ENCODE data around the gene FRMD3. TPM values are rescaled to one million over a fixed set of nuclear protein-coding genes. Genes with fewer than 3 reads are reported as not detected.

The FRMD3 gene
- total and polyA plus RNA-seq, 10 donors = 0.82 to 45.8 (median 18.9) TPM

- intact Hi-C loops (cut with DNase I; ENCODE audit: low total_unique reads) = no loop called here
- peaks cover 0 to 13% (median 0%) of the 10 kb centered on the region in 6 donors for H3K4me1 ChIP-seq
- WGBS, 5 donors = 89 to 98% (median 95%) methylated on average over 5 of the region's 5 CpGs
- TF ChIP-seq POLR2AphosphoS5 (IDR thresholded peaks at IDR 0.05) = no peak
- H3K9me3 ChIP-seq = no peaks in the 10 kb centered on the region
- H3K27me3 ChIP-seq (replicated peaks in 1 of 7) = no peaks in the 10 kb centered on the region
- no peak overlapping the region for H3K27ac ChIP-seq
- H3K4me3 ChIP-seq = no peak overlapping the region
- H3K36me3 ChIP-seq = peaks cover 0 to 15% (median 0%) of the 10 kb centered on the region in 6 donors
- DNase-seq = no peak
These were observed 263.4 kb downstream of the FRMD3 start for GRCh38 chr9:83274787-83275186.

GRCh38 chr9:83271665-83272071 is 266.5 kb downstream of the FRMD3 start:
- no peak for TF ChIP-seq POLR2AphosphoS5 (IDR thresholded peaks at IDR 0.05)
- Histone ChIP-seq H3K4me3 (no peak overlapping the region), H3K9me3 (no peaks in the 10 kb centered on the region), H3K27me3 (replicated peaks in 1 of 7) (no peaks in the 10 kb centered on the region), H3K27ac (no peak overlapping the region), H3K36me3 (peaks cover 0 to 15% (median 0%) of the 10 kb centered on the region in 6 donors), H3K4me1 (peaks cover 0 to 21% (median under 1%) of the 10 kb centered on the region in 6 donors)
- 42 to 69% (median 59%) methylated on average over 2 of the region's 2 CpGs for WGBS, 5 donors
- DNase-seq = no peak
- intact Hi-C loops (cut with DNase I; ENCODE audit: low total_unique reads) = no loop called here

- Histone ChIP-seq H3K36me3 (peaks cover 0 to 13% (median 0%) of the 10 kb centered on the region in 6 donors), H3K27ac (no peak overlapping the region), H3K4me3 (no peak overlapping the region), H3K27me3 (replicated peaks in 1 of 7) (no peaks in the 10 kb centered on the region), H3K9me3 (no peaks in the 10 kb centered on the region), H3K4me1 (peaks cover 0 to 25% (median 8%) of the 10 kb centered on the region in 6 donors)
- no peak for DNase-seq
- 41 to 78% (median 73%) methylated on average over 3 of the region's 3 CpGs for WGBS, 5 donors
- intact Hi-C loops (cut with DNase I; ENCODE audit: low total_unique reads) = no loop called here
- TF ChIP-seq CTCF (IDR thresholded peaks at IDR 0.05 in 8 of 11, conservative IDR thresholded peaks at IDR 0.05 in 3 of 11) = no peak
These were observed 268.1 kb downstream of the FRMD3 start for GRCh38 chr9:83270116-83270515.

- H3K27ac ChIP-seq = peak overlapping the region in 1 of 8 donors; percentile 25
- TF ChIP-seq CTCF (IDR thresholded peaks at IDR 0.05 in 8 of 11, conservative IDR thresholded peaks at IDR 0.05 in 3 of 11) = no peak
- TF ChIP-seq POLR2A (IDR thresholded peaks at IDR 0.05) = no peak
- TF ChIP-seq POLR2AphosphoS5 (IDR thresholded peaks at IDR 0.05) = no peak
- DNase-seq = no peak
These were observed 270.5 kb downstream of the FRMD3 start for GRCh38 chr9:83267741-83268140.

GRCh38 chr9:83266666-83267496 is 271.3 kb downstream of the FRMD3 start:
- Histone ChIP-seq H3K27me3 (replicated peaks in 1 of 7) (no peaks in the 10 kb centered on the region), H3K9me3 (no peaks in the 10 kb centered on the region), H3K4me1 (peaks cover 0 to 25% (median 11%) of the 10 kb centered on the region in 6 donors), H3K27ac (peak overlapping the region in 5 of 8 donors; percentile 25 to 54 (median 43)), H3K4me3 (no peak overlapping the region), H3K36me3 (no peaks in the 10 kb centered on the region)
- intact Hi-C loops (cut with DNase I; ENCODE audit: low total_unique reads) = no loop called here
- DNase-seq = no peak
- WGBS, 5 donors = 58 to 73% (median 62%) methylated on average over 11 of the region's 11 CpGs
- TF ChIP-seq POLR2A (IDR thresholded peaks at IDR 0.05) (no peak), POLR2AphosphoS5 (IDR thresholded peaks at IDR 0.05) (peak in 2 of 3 donors; percentile 45 to 56)

More at GRCh38 chr9:83267741-83268140, 270.5 kb downstream of the FRMD3 start:
- no peak overlapping the region for H3K4me3 ChIP-seq
- H3K36me3 ChIP-seq = no peaks in the 10 kb centered on the region
- H3K9me3 ChIP-seq = no peaks in the 10 kb centered on the region
- intact Hi-C loops (cut with DNase I; ENCODE audit: low total_unique reads) = no loop called here
- no peaks in the 10 kb centered on the region for H3K27me3 ChIP-seq (replicated peaks in 1 of 7)
- peaks cover 0 to 25% (median 11%) of the 10 kb centered on the region in 6 donors for H3K4me1 ChIP-seq
- WGBS, 5 donors = 62 to 81% (median 65%) methylated on average over 5 of the region's 5 CpGs
